Breast epithelium (tissue), 4 donors: Measurements from ENCODE around the gene KCNG3. TPM values are rescaled to one million over a fixed set of nuclear protein-coding genes. Genes with fewer than 3 reads are reported as not detected.

Source experiments
- DNase-seq, 2 donors: peaks; one replicate each; pipeline ENCODE4 v3.0.0-alpha.2; 2019; ENCODE audit warnings: low spot score in 2 of 2
- H3K27ac ChIP-seq, 2 donors: fragments of 200-600 bp; sonication (generic) in 1 of 2; one replicate each; pipeline ENCODE4 v1.5.1; 2016 to 2019; ENCODE audit warnings: mild to moderate bottlenecking in 1 of 2
- H3K27me3 ChIP-seq, 2 donors: fragments of 200-600 bp; sonication (generic) in 1 of 2; one replicate each; pipeline versions ENCODE4 v1.5.1 to v1.6.0; 2017 to 2019; ENCODE audit warnings: control low read depth in 1 of 2, mild to moderate bottlenecking in 1 of 2
- H3K36me3 ChIP-seq: fragments of 200-600 bp; one replicate; pipeline ENCODE4 v1.5.1; 2019
- H3K4me1 ChIP-seq, 2 donors: fragments of 200-600 bp; sonication (generic); one replicate each; pipeline ENCODE4 v1.5.1; 2016 to 2019; ENCODE audit warnings: control low read depth in 1 of 2
- H3K4me3 ChIP-seq, 3 donors: fragments of 200-600 bp; sonication (generic); 1 replicate in 2 of 3; 2 replicates in 1 of 3; pipeline ENCODE4 v1.5.1; 2016 to 2019; ENCODE audit warnings: mild to moderate bottlenecking in 3 of 3, moderate library complexity in 2 of 3
- H3K9me3 ChIP-seq, 2 donors: fragments of 200-600 bp; sonication (generic) in 1 of 2; one replicate each; pipeline ENCODE4 v1.5.1; 2016 to 2019; ENCODE audit warnings: control low read depth in 1 of 2
- POLR2A ChIP-seq: fragments of 450-650 bp; IDR thresholded peaks from one replicate; pipeline ENCODE4 v1.6.1; 2016; ENCODE audit warnings: antibody characterized with exemption, mild to moderate bottlenecking, moderate library complexity
- POLR2AphosphoS5 ChIP-seq, 3 donors: sonication (generic); formaldehyde crosslinking; IDR thresholded peaks; one replicate each; pipeline ENCODE4 v1.6.1; 2017; ENCODE audit warnings: antibody characterized with exemption in 3 of 3
- intact Hi-C: fragments of 100-400 bp; cut with DNase I; formaldehyde crosslinking; loops from one replicate; pipeline ENCODE4 v1.15.1; 2023; ENCODE audit warnings: low total_unique reads
- total RNA-seq, 3 donors: library from RNA; depleted of rRNA; stranded (reverse); fragments of >200 nt; gene quantifications; one replicate each; pipeline ENCODE4 v1.1.0, GENCODE V29; 2016
- TF ChIP-seq, protein P1 (sequence below), 3 donors: fragments of 450-650 bp; IDR thresholded peaks; one replicate each; pipeline ENCODE4 v1.5.1; 2016 to 2017; ENCODE audit warnings: antibody characterized with exemption in 3 of 3, mild to moderate bottlenecking in 3 of 3, moderate library complexity in 3 of 3

The KCNG3 gene
- total RNA-seq, 3 donors from 2014 or later: 0.33 TPM; not detected in 2

DNA sequence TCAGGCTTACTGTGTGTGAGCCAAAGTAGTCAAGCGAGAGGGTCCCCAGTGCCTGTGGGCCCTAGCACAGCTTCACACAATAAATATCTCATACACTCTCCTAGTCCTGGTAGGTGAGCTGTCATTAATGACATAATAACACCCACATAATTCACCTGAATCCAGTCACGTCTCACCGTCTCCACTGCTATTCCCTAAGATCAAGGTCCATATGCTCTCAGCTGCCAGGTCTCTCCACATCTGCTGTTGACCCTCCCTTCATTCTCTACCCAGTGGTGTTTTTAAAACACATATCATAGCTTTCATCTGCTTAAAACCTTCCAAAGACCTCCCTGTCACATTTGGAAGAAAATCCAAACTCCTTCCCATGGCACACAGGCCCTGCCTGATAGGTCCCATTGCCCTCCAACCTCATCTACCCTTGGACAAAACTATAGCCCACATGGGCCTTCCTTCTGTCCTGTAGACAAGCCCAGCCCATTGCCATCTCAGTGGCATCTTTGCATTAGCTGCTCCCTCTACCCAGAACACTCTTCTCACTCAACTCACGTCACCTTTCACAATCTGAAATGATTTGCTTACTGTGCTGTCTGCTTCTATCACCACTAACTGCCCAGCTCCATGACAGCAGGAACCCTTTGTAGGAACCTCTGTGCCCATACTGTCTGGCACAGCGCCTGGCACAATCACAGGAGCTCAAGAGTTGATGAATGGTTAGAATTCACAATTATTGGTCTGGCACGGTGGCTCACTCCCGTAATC is 7.5 kb downstream of the KCNG3 start:
- intact Hi-C loops: no loop called here
- no peak for TF ChIP-seq POLR2A
- TF ChIP-seq, protein P1, sequence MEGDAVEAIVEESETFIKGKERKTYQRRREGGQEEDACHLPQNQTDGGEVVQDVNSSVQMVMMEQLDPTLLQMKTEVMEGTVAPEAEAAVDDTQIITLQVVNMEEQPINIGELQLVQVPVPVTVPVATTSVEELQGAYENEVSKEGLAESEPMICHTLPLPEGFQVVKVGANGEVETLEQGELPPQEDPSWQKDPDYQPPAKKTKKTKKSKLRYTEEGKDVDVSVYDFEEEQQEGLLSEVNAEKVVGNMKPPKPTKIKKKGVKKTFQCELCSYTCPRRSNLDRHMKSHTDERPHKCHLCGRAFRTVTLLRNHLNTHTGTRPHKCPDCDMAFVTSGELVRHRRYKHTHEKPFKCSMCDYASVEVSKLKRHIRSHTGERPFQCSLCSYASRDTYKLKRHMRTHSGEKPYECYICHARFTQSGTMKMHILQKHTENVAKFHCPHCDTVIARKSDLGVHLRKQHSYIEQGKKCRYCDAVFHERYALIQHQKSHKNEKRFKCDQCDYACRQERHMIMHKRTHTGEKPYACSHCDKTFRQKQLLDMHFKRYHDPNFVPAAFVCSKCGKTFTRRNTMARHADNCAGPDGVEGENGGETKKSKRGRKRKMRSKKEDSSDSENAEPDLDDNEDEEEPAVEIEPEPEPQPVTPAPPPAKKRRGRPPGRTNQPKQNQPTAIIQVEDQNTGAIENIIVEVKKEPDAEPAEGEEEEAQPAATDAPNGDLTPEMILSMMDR (IDR thresholded peaks at IDR 0.05): no peak
- no peak for TF ChIP-seq POLR2AphosphoS5 (IDR thresholded peaks at IDR 0.05)
- no peak for DNase-seq

DNA sequence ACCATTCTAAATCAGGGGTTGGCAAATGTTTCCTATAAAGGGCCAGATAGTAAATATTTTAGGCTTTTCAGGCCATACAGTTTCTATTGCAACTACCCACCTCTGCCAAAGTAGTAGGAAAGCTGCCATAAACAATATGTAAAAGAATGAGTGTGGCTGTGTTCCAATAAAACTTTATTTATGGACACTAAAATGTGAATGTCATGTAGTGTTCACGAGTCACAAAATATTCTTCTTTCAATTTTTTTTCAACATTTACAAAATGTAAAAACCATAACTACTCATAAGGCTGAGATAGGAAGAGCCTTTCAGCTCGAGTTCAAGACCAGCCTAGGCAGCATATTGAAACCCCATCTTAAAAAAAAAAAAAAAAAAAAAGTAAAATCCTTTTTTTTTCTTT is 13.4 kb downstream of the KCNG3 start:
- Histone ChIP-seq H3K27me3 (no peaks in the 10 kb centered on the region), H3K27ac (no peak overlapping the region), H3K9me3 (no peaks in the 10 kb centered on the region), H3K36me3 (no peaks in the 10 kb centered on the region), H3K4me1 (no peaks in the 10 kb centered on the region), H3K4me3 (no peak overlapping the region)
- DNase-seq: no peak
- intact Hi-C loops: no loop called here
- TF ChIP-seq POLR2AphosphoS5 (IDR thresholded peaks at IDR 0.05) (no peak), POLR2A (no peak)
- TF ChIP-seq, protein P1 (IDR thresholded peaks at IDR 0.05): no peak

More for the DNA sequence above, 7.5 kb downstream of the KCNG3 start:
- Histone ChIP-seq H3K36me3 (no peaks in the 10 kb centered on the region), H3K27me3 (no peaks in the 10 kb centered on the region), H3K9me3 (no peaks in the 10 kb centered on the region), H3K27ac (no peak overlapping the region), H3K4me1 (no peaks in the 10 kb centered on the region), H3K4me3 (no peak overlapping the region)

DNA sequence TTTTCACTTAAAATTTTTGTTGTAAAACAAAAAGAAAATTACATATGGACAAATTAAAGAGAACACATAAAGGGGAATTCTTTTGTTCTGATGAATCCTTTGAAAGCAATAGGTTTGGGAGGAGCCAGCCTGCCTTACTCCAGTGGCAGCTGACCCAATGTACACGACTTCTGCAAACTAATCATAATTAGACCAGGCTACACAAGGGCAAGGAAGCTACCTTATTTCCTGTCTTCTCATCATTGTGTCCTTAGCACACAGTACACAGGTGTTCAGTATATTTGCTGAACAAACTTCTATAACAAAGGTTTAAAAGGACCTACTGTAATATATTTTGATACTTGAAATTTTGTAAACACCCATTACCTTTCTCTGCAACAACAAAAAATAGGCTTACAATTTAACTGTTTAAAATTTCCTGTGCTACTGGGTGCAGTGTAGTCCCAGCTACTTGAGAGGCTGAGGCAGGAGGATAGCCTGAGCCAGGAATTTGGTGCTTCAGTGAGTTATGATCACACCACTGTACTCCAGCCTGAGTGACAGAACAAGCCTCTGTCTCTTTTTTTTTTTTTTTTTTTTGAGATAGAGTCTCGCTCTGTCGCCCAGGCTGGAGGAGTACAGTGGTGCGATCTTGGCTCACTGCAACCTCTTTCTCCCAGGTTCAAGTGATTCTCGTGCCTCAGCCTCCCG is 18.9 kb downstream of the KCNG3 start:
- H3K36me3 ChIP-seq: no peaks in the 10 kb centered on the region
- intact Hi-C loops: no loop called here
- no peaks in the 10 kb centered on the region for H3K9me3 ChIP-seq
- H3K27ac ChIP-seq: no peak overlapping the region
- no peak overlapping the region for H3K4me3 ChIP-seq
- no peaks in the 10 kb centered on the region for H3K4me1 ChIP-seq
- TF ChIP-seq POLR2A (no peak), POLR2AphosphoS5 (IDR thresholded peaks at IDR 0.05) (no peak)
- TF ChIP-seq, protein P1 (IDR thresholded peaks at IDR 0.05): no peak
- no peak for DNase-seq
- H3K27me3 ChIP-seq: no peaks in the 10 kb centered on the region

DNA sequence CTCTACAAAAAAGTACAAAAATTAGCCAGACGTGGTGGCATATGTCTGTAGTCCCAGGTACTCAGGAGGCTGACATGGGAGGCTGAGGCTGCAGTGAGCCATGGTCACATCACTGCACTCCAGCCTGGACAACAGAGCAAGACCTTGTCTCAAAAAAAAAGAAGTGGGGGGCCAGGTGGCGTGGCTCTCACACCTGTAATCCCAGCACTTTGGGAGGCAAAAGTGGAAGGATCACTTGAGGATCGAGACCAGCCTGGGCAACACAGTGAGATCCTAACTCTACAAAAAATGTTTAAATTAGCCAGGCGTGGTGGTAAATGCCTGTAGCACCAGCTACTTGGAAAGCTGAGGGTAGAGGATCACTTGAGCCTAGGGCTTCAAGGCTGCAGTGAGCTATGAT is 23.1 kb downstream of the KCNG3 start:
- Histone ChIP-seq H3K4me1 (no peaks in the 10 kb centered on the region), H3K9me3 (no peaks in the 10 kb centered on the region), H3K4me3 (no peak overlapping the region), H3K36me3 (no peaks in the 10 kb centered on the region), H3K27ac (no peak overlapping the region), H3K27me3 (no peaks in the 10 kb centered on the region)
- TF ChIP-seq, protein P1 (IDR thresholded peaks at IDR 0.05): no peak
- intact Hi-C loops: no loop called here
- DNase-seq: no peak

DNA sequence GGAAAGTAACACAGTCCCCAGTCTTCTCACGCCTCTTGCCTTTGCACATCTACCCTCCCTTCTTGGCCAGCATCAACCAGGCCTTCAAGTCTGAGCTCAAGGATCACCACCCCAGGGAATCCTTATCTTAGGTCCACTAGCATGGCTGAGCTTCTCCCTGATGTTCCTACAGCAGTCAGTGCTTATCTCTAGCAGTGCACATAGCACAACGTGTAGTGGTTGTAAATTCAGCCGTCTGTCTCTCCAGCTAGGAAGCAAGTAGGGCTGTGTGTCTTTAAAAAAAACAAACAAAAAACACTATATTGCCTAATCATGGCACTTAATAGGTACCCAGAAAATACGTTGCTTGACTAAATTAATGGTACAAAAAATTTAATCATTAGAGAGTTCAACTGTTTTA is 29.2 kb downstream of the KCNG3 start:
- TF ChIP-seq POLR2AphosphoS5 (IDR thresholded peaks at IDR 0.05) (no peak), POLR2A (no peak)
- TF ChIP-seq, protein P1 (IDR thresholded peaks at IDR 0.05): no peak
- Histone ChIP-seq H3K4me3 (no peak overlapping the region), H3K27me3 (no peaks in the 10 kb centered on the region), H3K9me3 (no peaks in the 10 kb centered on the region), H3K27ac (no peak overlapping the region), H3K4me1 (no peaks in the 10 kb centered on the region), H3K36me3 (no peaks in the 10 kb centered on the region)
- intact Hi-C loops: no loop called here
- DNase-seq: no peak
